Muscle layer of duodenum (tissue), 2 donors: ENCODE measurements around the gene HOXA10.

ENCODE experiments used
- H3K27ac ChIP-seq: one replicate; pipeline ENCODE4 v1.7.0; 2013; ENCODE audit warnings: mild to moderate bottlenecking, low read length
- H3K27me3 ChIP-seq: one replicate; pipeline ENCODE4 v1.7.0; 2013; ENCODE audit warnings: low read depth, mild to moderate bottlenecking, control low read depth, low read length
- H3K36me3 ChIP-seq, 2 donors: one replicate each; pipeline ENCODE4 v1.7.0; 2013; ENCODE audit warnings: low read length in 2 of 2, control low read depth in 1 of 2, mild to moderate bottlenecking in 1 of 2; ENCODE audit not compliant: insufficient read depth in 2 of 2, control insufficient read depth in 1 of 2
- H3K4me1 ChIP-seq, 2 donors: one replicate each; pipeline ENCODE4 v1.7.0; 2013; ENCODE audit warnings: low read length in 2 of 2, mild to moderate bottlenecking in 2 of 2, control low read depth in 1 of 2, moderate library complexity in 1 of 2; ENCODE audit not compliant: insufficient read depth in 2 of 2, control insufficient read depth in 1 of 2
- H3K4me3 ChIP-seq, 2 donors: one replicate each; pipeline ENCODE4 v1.7.0; 2013; ENCODE audit warnings: low read length in 2 of 2, low read depth in 1 of 2, mild to moderate bottlenecking in 1 of 2
- H3K9me3 ChIP-seq, 2 donors: one replicate each; pipeline ENCODE4 v1.7.0; 2013; ENCODE audit warnings: low read length in 2 of 2, control low read depth in 1 of 2, mild to moderate bottlenecking in 1 of 2; ENCODE audit not compliant: control insufficient read depth in 1 of 2
- donor health status: healthy.

The HOXA10 gene

GRCh38 chr7:27131390-27131819, 42.7 kb downstream of the HOXA10 start:
- H3K27me3 ChIP-seq: no peaks in the 10 kb centered on the region
- peak overlapping the region; percentile 86 for H3K27ac ChIP-seq
- no peaks in the 10 kb centered on the region for H3K9me3 ChIP-seq
- H3K36me3 ChIP-seq: no peaks in the 10 kb centered on the region
- peaks cover 38 to 60% of the 10 kb centered on the region in 2 donors for H3K4me1 ChIP-seq
- H3K4me3 ChIP-seq: peak overlapping the region; percentile 64 to 70

- peaks cover 34 to 57% of the 10 kb centered on the region in 2 donors for H3K4me1 ChIP-seq
- no peaks in the 10 kb centered on the region for H3K36me3 ChIP-seq
- no peaks in the 10 kb centered on the region for H3K27me3 ChIP-seq
- H3K9me3 ChIP-seq: no peaks in the 10 kb centered on the region
- peak within 1 kb of the TSS; percentile 86 for H3K27ac ChIP-seq
- peak within 1 kb of the TSS; percentile 64 to 70 for H3K4me3 ChIP-seq
These were observed 43.4 kb downstream of the HOXA10 start, which contains the start of gene HOXA4 for GRCh38 chr7:27130540-27131389. HOXA4 (minus strand) TSS chr7:27130757; CDS start chr7:27130733, 24 bp downstream.

- Histone ChIP-seq H3K36me3 (no peaks in the 10 kb centered on the region), H3K9me3 (no peaks in the 10 kb centered on the region), H3K27ac (peak overlapping the region; percentile 77), H3K4me1 (peaks cover 26 to 56% of the 10 kb centered on the region in 2 donors), H3K27me3 (no peaks in the 10 kb centered on the region), H3K4me3 (peak overlapping the region; percentile 62 to 64)
These were observed 44.2 kb downstream of the HOXA10 start for GRCh38 chr7:27129729-27130539.

- Histone ChIP-seq H3K4me3 (peak overlapping the region; percentile 62 to 64), H3K27ac (peak overlapping the region; percentile 77), H3K4me1 (peaks cover 27 to 47% of the 10 kb centered on the region in 2 donors), H3K9me3 (no peaks in the 10 kb centered on the region), H3K27me3 (no peaks in the 10 kb centered on the region), H3K36me3 (no peaks in the 10 kb centered on the region)
These were observed 45.1 kb downstream of the HOXA10 start for GRCh38 chr7:27128776-27129728.

GRCh38 chr7:27128034-27128433, 46.1 kb downstream of the HOXA10 start:
- peaks cover 22 to 40% of the 10 kb centered on the region in 2 donors for H3K4me1 ChIP-seq
- peak overlapping the region; percentile 77 for H3K27ac ChIP-seq
- H3K9me3 ChIP-seq: no peaks in the 10 kb centered on the region
- H3K27me3 ChIP-seq: no peaks in the 10 kb centered on the region
- H3K36me3 ChIP-seq: no peaks in the 10 kb centered on the region
- H3K4me3 ChIP-seq: peak overlapping the region; percentile 8 to 12

GRCh38 chr7:27126596-27127327, 47.4 kb downstream of the HOXA10 start:
- H3K9me3 ChIP-seq: no peaks in the 10 kb centered on the region
- peak overlapping the region; percentile 89 for H3K27ac ChIP-seq
- H3K36me3 ChIP-seq: no peaks in the 10 kb centered on the region
- no peaks in the 10 kb centered on the region for H3K27me3 ChIP-seq
- peaks cover 22 to 37% of the 10 kb centered on the region in 2 donors for H3K4me1 ChIP-seq
- H3K4me3 ChIP-seq: peak overlapping the region; percentile 7 to 16

- Histone ChIP-seq H3K4me3 (peak overlapping the region in 1 of 2 donors; percentile 17), H3K27ac (peak overlapping the region; percentile 89), H3K9me3 (no peaks in the 10 kb centered on the region), H3K4me1 (peaks cover 17 to 34% of the 10 kb centered on the region in 2 donors), H3K36me3 (no peaks in the 10 kb centered on the region), H3K27me3 (no peaks in the 10 kb centered on the region)
These were observed 48.1 kb downstream of the HOXA10 start for GRCh38 chr7:27125986-27126394.

GRCh38 chr7:27124902-27125689, 49.0 kb downstream of the HOXA10 start:
- Histone ChIP-seq H3K4me1 (peaks cover 17 to 41% of the 10 kb centered on the region in 2 donors), H3K4me3 (peak overlapping the region in 1 of 2 donors; percentile 62), H3K36me3 (no peaks in the 10 kb centered on the region), H3K27ac (peak overlapping the region; percentile 89), H3K27me3 (no peaks in the 10 kb centered on the region), H3K9me3 (no peaks in the 10 kb centered on the region)

GRCh38 chr7:27124096-27124901, 49.8 kb downstream of the HOXA10 start:
- Histone ChIP-seq H3K27me3 (no peaks in the 10 kb centered on the region), H3K27ac (peak overlapping the region; percentile 89), H3K4me3 (peak overlapping the region; percentile 56 to 62), H3K9me3 (no peaks in the 10 kb centered on the region), H3K4me1 (peaks cover 17 to 49% of the 10 kb centered on the region in 2 donors), H3K36me3 (no peaks in the 10 kb centered on the region)
